Lower lobe of right lung (tissue), 2 donors: ENCODE results near the gene TRIM15. TPM values are rescaled to one million over a fixed set of nuclear protein-coding genes. Genes with fewer than 3 reads are reported as not detected.

ENCODE experiments used
- ATAC-seq, 2 donors: fragments of 200-7000 bp; cut with Tn5 transposase; one replicate each; pipeline ENCODE4 v1.9.1; 2020 to 2022; ENCODE audit warnings: mild to moderate bottlenecking in 2 of 2, moderate library complexity in 2 of 2
- DNase-seq: peaks from one replicate; pipeline ENCODE4 v3.0.0-alpha.2; 2020
- H3K27ac ChIP-seq: fragments of 200-600 bp; one replicate; pipeline ENCODE4 v1.8.0; 2022
- H3K27me3 ChIP-seq: fragments of 200-600 bp; one replicate; pipeline ENCODE4 v1.8.0; 2022; ENCODE audit warnings: low read depth
- H3K36me3 ChIP-seq: fragments of 200-600 bp; one replicate; pipeline ENCODE4 v1.8.0; 2022; ENCODE audit warnings: mild to moderate bottlenecking
- H3K4me1 ChIP-seq: fragments of 200-600 bp; one replicate; pipeline ENCODE4 v1.8.0; 2022
- H3K4me3 ChIP-seq: fragments of 200-600 bp; one replicate; pipeline ENCODE4 v1.8.0; 2022; ENCODE audit warnings: mild to moderate bottlenecking
- H3K9me3 ChIP-seq: fragments of 200-600 bp; one replicate; pipeline ENCODE4 v1.8.0; 2022
- CTCF ChIP-seq: fragments of 200-600 bp; IDR thresholded peaks from one replicate; pipeline ENCODE4 v1.8.0; 2022; ENCODE audit warnings: antibody characterized with exemption, mild to moderate bottlenecking
- intact Hi-C: fragments of 100-400 bp; cut with DNase I; formaldehyde crosslinking; loops from one replicate; pipeline ENCODE4 v1.11.0; 2022
- total RNA-seq: library from RNA; stranded (reverse); fragmentation: NEBNext Ultra II Directional; extraction: Animal tissue kit (Norgen Biotek cat#: 25700); gene quantifications from one replicate; pipeline ENCODE4 v1.2.1, GENCODE V29; 2021
- donor health status: DM: no; HTN: yes; CAD: no; lungs with severe emphysema.

TRIM15 gene
- total RNA-seq, 1 donor from 2014 or later, result not detected

GRCh38 chr6:30142665-30143064 is 20.7 kb upstream of the TRIM15 start:
- H3K27me3 ChIP-seq, result peaks cover 19% of the 10 kb centered on the region
- intact Hi-C loops, result no loop called here
- no peaks in the 10 kb centered on the region for H3K36me3 ChIP-seq
- DNase-seq, result no peak
- no peaks in the 10 kb centered on the region for H3K4me1 ChIP-seq
- H3K27ac ChIP-seq, result no peak overlapping the region
- H3K4me3 ChIP-seq, result no peak overlapping the region
- H3K9me3 ChIP-seq, result no peaks in the 10 kb centered on the region
- ATAC-seq, result no peak
- no peak for TF ChIP-seq CTCF

GRCh38 chr6:30143780-30144179 is 19.6 kb upstream of the TRIM15 start:
- Histone ChIP-seq H3K9me3 (no peaks in the 10 kb centered on the region), H3K27me3 (peaks cover 24% of the 10 kb centered on the region), H3K36me3 (no peaks in the 10 kb centered on the region), H3K27ac (no peak overlapping the region), H3K4me1 (no peaks in the 10 kb centered on the region), H3K4me3 (no peak overlapping the region)
- intact Hi-C loops, result no loop called here
- TF ChIP-seq CTCF, result no peak
- ATAC-seq (no peak), DNase-seq (no peak)

GRCh38 chr6:30144811-30145210 is 18.5 kb upstream of the TRIM15 start:
- no peak overlapping the region for H3K4me3 ChIP-seq
- H3K27me3 ChIP-seq, result peaks cover 24% of the 10 kb centered on the region
- no peak for ATAC-seq
- H3K27ac ChIP-seq, result no peak overlapping the region
- DNase-seq, result no peak
- H3K36me3 ChIP-seq, result no peaks in the 10 kb centered on the region
- H3K9me3 ChIP-seq, result no peaks in the 10 kb centered on the region
- no peaks in the 10 kb centered on the region for H3K4me1 ChIP-seq
- TF ChIP-seq CTCF, result no peak
- intact Hi-C loops, result no loop called here

- no peak overlapping the region for H3K27ac ChIP-seq
- H3K4me3 ChIP-seq, result no peak overlapping the region
- intact Hi-C loops, result no loop called here
- no peak for DNase-seq
- H3K36me3 ChIP-seq, result no peaks in the 10 kb centered on the region
- no peak for ATAC-seq
- H3K9me3 ChIP-seq, result no peaks in the 10 kb centered on the region
- H3K4me1 ChIP-seq, result no peaks in the 10 kb centered on the region
- peaks cover 24% of the 10 kb centered on the region for H3K27me3 ChIP-seq
- TF ChIP-seq CTCF, result no peak
Observed at GRCh38 chr6:30145818-30146217, 17.5 kb upstream of the TRIM15 start.

- intact Hi-C loops, result no loop called here
- no peak for TF ChIP-seq CTCF
- ATAC-seq (no peak), DNase-seq (no peak)
- Histone ChIP-seq H3K9me3 (no peaks in the 10 kb centered on the region), H3K27ac (no peak overlapping the region), H3K4me1 (no peaks in the 10 kb centered on the region), H3K27me3 (peaks cover 24% of the 10 kb centered on the region), H3K4me3 (no peak overlapping the region), H3K36me3 (no peaks in the 10 kb centered on the region)
Observed at GRCh38 chr6:30147096-30147495, 16.2 kb upstream of the TRIM15 start.

- H3K4me1 ChIP-seq, result no peaks in the 10 kb centered on the region
- H3K9me3 ChIP-seq, result no peaks in the 10 kb centered on the region
- H3K36me3 ChIP-seq, result no peaks in the 10 kb centered on the region
- no peak overlapping the region for H3K4me3 ChIP-seq
- no peak for DNase-seq
- TF ChIP-seq CTCF, result no peak
- ATAC-seq, result no peak
- no peak overlapping the region for H3K27ac ChIP-seq
- peaks cover 23% of the 10 kb centered on the region for H3K27me3 ChIP-seq
- intact Hi-C loops, result no loop called here
Observed at GRCh38 chr6:30149234-30149633, 14.1 kb upstream of the TRIM15 start.
